Measurements from ENCODE around the gene NAT8L. TPM values are rescaled to one million over a fixed set of nuclear protein-coding genes. Genes with fewer than 3 reads are reported as not detected.

Gene NAT8L
- total RNA-seq, 1 donor from 2014 or later = 8.3 TPM

GRCh38 chr4:2068198-2068470 lies 9.0 kb downstream of the NAT8L start:
- TF ChIP-seq CTCF (IDR thresholded peaks at IDR 0.05; ENCODE audit: partially characterized antibody, unreplicated experiment) = no peak
- peak overlapping the region; percentile 9 for H3K27ac Mint-ChIP-seq (ENCODE audit: unreplicated experiment)
- H3K27me3 Mint-ChIP-seq (ENCODE audit: unreplicated experiment) = peaks cover 4% of the 10 kb centered on the region
- peaks cover 6% of the 10 kb centered on the region for H3K9me3 Mint-ChIP-seq (ENCODE audit: unreplicated experiment)
- H3K4me3 Mint-ChIP-seq (ENCODE audit: unreplicated experiment) = no peak overlapping the region
- DNase-seq = no peak
- no peaks in the 10 kb centered on the region for H3K36me3 Mint-ChIP-seq (ENCODE audit: unreplicated experiment)
- no peaks in the 10 kb centered on the region for H3K4me1 Mint-ChIP-seq (ENCODE audit: low read depth, unreplicated experiment)

GRCh38 chr4:2068566-2068965 lies 9.4 kb downstream of the NAT8L start:
- H3K4me1 Mint-ChIP-seq (ENCODE audit: low read depth, unreplicated experiment) = no peaks in the 10 kb centered on the region
- no peak for DNase-seq
- H3K27ac Mint-ChIP-seq (ENCODE audit: unreplicated experiment) = peak overlapping the region; percentile 9
- TF ChIP-seq CTCF (IDR thresholded peaks at IDR 0.05; ENCODE audit: partially characterized antibody, unreplicated experiment) = no peak
- no peaks in the 10 kb centered on the region for H3K36me3 Mint-ChIP-seq (ENCODE audit: unreplicated experiment)
- no peak overlapping the region for H3K4me3 Mint-ChIP-seq (ENCODE audit: unreplicated experiment)
- peaks cover 4% of the 10 kb centered on the region for H3K27me3 Mint-ChIP-seq (ENCODE audit: unreplicated experiment)
- H3K9me3 Mint-ChIP-seq (ENCODE audit: unreplicated experiment) = peaks cover 6% of the 10 kb centered on the region

GRCh38 chr4:2069161-2069971 lies 10.2 kb downstream of the NAT8L start:
- Mint-ChIP-seq H3K27ac (ENCODE audit: unreplicated experiment) (no peak overlapping the region), H3K4me1 (ENCODE audit: low read depth, unreplicated experiment) (no peaks in the 10 kb centered on the region), H3K27me3 (ENCODE audit: unreplicated experiment) (peaks cover 4% of the 10 kb centered on the region), H3K4me3 (ENCODE audit: unreplicated experiment) (no peak overlapping the region), H3K9me3 (ENCODE audit: unreplicated experiment) (peaks cover 6% of the 10 kb centered on the region), H3K36me3 (ENCODE audit: unreplicated experiment) (no peaks in the 10 kb centered on the region)
- TF ChIP-seq CTCF (IDR thresholded peaks at IDR 0.05; ENCODE audit: partially characterized antibody, unreplicated experiment) = no peak
- peak; percentile 14 for DNase-seq

- TF ChIP-seq CTCF (IDR thresholded peaks at IDR 0.05; ENCODE audit: partially characterized antibody, unreplicated experiment) = no peak
- H3K27me3 Mint-ChIP-seq (ENCODE audit: unreplicated experiment) = peaks cover 4% of the 10 kb centered on the region
- no peaks in the 10 kb centered on the region for H3K36me3 Mint-ChIP-seq (ENCODE audit: unreplicated experiment)
- H3K4me1 Mint-ChIP-seq (ENCODE audit: low read depth, unreplicated experiment) = no peaks in the 10 kb centered on the region
- H3K4me3 Mint-ChIP-seq (ENCODE audit: unreplicated experiment) = no peak overlapping the region
- peaks cover 6% of the 10 kb centered on the region for H3K9me3 Mint-ChIP-seq (ENCODE audit: unreplicated experiment)
- no peak overlapping the region for H3K27ac Mint-ChIP-seq (ENCODE audit: unreplicated experiment)
- DNase-seq = peak; percentile 9
Observed at GRCh38 chr4:2069986-2070385, 10.9 kb downstream of the NAT8L start.

- H3K27ac Mint-ChIP-seq (ENCODE audit: unreplicated experiment) = no peak overlapping the region
Observed at GRCh38 chr4:2070421-2071251, 11.5 kb downstream of the NAT8L start.

More at GRCh38 chr4:2070421-2071251, 11.5 kb downstream of the NAT8L start:
- Mint-ChIP-seq H3K27me3 (ENCODE audit: unreplicated experiment) (peaks cover 4% of the 10 kb centered on the region), H3K9me3 (ENCODE audit: unreplicated experiment) (peaks cover 6% of the 10 kb centered on the region), H3K36me3 (ENCODE audit: unreplicated experiment) (no peaks in the 10 kb centered on the region), H3K4me3 (ENCODE audit: unreplicated experiment) (no peak overlapping the region), H3K4me1 (ENCODE audit: low read depth, unreplicated experiment) (no peaks in the 10 kb centered on the region)
- peak; percentile 12 for DNase-seq
- TF ChIP-seq CTCF (IDR thresholded peaks at IDR 0.05; ENCODE audit: partially characterized antibody, unreplicated experiment) = no peak

Data from glutamatergic neuron (in vitro differentiated cells).